Right kidney (tissue), 1 donor: ENCODE results near the gene COL13A1.

ENCODE experiments used
- DNase-seq: peaks from one replicate; pipeline ENCODE4 v3.0.0-alpha.2; 2016

The COL13A1 gene

GRCh38 chr10:69968830-69969229 lies 167.1 kb downstream of the COL13A1 start:
- DNase-seq: no peak

GRCh38 chr10:69969977-69970376 lies 168.3 kb downstream of the COL13A1 start:
- DNase-seq: no peak

- no peak for DNase-seq
Observed at GRCh38 chr10:69972981-69973397, 171.3 kb downstream of the COL13A1 start.

GRCh38 chr10:69973678-69974077 lies 172.0 kb downstream of the COL13A1 start:
- no peak for DNase-seq

- no peak for DNase-seq
Observed at GRCh38 chr10:69974551-69975155, 172.9 kb downstream of the COL13A1 start.

GRCh38 chr10:69976795-69977546 lies 175.3 kb downstream of the COL13A1 start:
- no peak for DNase-seq

- DNase-seq: no peak
Observed at GRCh38 chr10:69979174-69979573, 177.5 kb downstream of the COL13A1 start.

- no peak for DNase-seq
Observed at GRCh38 chr10:69980672-69981071, 179.0 kb downstream of the COL13A1 start.

GRCh38 chr10:69988094-69988493 lies 186.4 kb downstream of the COL13A1 start:
- DNase-seq: no peak

GRCh38 chr10:69991151-69991550 lies 189.4 kb downstream of the COL13A1 start:
- no peak for DNase-seq

GRCh38 chr10:69994262-69994661 lies 192.6 kb downstream of the COL13A1 start:
- no peak for DNase-seq

- DNase-seq: no peak
Observed at GRCh38 chr10:69996611-69997010, 194.9 kb downstream of the COL13A1 start.

GRCh38 chr10:70000262-70000661 lies 198.6 kb downstream of the COL13A1 start:
- no peak for DNase-seq

GRCh38 chr10:70007116-70007820 lies 205.6 kb downstream of the COL13A1 start:
- no peak for DNase-seq
